GM21360 (cell line): ENCODE data around the gene FERMT2.

ENCODE experiments used
- ATAC-seq: cut with Tn5 transposase; IDR thresholded peaks from one replicate; pipeline ENCODE4 v1.9.1; 2021; ENCODE audit warnings: mild to moderate bottlenecking, moderate library complexity; ENCODE audit not compliant: unreplicated experiment

FERMT2 gene

DNA sequence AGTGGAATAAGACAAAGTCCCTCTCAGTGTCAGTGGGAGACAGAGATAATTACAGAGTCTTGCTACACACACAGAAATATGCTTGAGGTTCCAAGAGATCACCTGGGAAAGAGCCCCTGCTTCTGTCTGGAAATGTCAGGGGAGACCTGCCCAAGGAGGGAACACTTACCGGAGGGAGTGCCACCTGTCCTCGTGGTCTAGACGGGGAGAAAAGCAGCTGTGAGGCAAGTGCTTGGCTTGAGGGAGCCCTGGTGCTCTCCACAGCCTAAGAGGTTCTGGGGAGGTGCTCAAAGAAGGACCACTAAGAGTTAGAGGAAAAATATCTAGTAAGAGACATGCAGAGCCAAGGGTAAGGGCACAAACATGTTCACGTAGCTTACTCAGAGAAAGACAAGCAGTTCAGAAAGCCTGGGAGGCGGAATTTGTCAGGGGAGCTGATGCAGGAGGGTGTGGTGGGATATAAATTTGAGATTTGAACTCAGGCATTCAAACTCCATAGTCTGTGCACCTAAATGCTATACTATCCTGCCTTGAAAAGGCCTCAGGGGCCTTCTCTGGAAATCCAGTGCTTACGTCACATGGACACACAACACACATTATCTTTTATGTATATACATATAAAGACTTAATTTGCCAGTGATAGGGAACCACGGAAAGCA, 121.2 kb downstream of the FERMT2 start:
- ATAC-seq, result no peak

DNA sequence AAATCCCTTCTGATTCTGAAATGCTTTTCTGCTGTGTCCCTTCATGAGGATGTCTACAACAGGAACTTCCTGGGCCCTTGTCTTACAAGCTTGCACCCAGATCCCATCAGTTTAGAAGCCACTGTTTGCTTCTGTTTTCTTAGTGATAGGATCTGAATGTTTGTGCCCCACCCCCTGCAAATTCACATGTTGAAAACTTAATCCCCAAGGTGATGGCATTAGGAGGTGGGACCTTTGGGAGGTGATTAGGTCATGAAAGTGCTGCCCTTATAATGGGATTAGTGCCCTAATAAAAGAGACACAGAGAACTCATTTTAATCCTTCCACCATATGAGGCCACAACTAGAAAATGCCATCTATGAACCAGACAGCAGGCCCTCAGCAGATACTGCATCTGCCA, 123.4 kb downstream of the FERMT2 start:
- ATAC-seq, result no peak

DNA sequence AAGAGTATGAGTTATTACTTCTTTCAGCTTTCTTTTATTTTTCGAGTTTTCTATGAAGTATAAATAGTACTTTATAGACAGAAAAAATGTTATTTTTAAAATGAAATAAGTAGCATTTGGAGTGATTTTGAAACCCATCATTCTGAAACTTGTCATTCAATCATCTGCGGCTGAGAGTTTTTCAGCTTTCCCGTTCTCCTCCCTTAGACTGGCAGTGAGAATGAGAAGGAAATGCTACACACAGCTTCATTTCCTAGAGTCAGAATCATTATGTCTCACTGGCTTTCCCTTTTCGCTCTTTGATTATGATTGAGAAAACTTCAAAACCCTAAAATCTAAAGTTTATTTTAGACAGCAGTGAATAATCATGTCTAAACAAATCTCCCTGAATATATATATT, 125.8 kb downstream of the FERMT2 start:
- ATAC-seq, result no peak

DNA sequence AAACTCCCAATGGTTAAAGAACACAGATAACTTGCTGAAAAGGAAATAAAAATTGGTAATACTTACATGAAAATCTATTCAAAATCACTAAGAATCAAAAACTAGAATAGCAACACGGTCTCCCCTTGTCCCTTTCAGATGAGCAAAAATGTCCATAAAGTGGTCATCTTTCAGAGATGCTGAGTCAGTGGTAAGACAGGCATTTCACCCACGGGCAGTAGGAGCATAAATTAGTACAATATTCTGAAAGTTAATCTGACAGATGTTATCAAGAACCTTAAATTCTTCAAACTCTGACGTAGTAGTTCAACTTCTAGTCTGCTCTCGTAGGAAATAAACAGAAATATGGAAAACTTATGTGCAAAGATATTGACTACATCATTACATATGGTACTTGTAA, 126.4 kb downstream of the FERMT2 start:
- ATAC-seq, result no peak

DNA sequence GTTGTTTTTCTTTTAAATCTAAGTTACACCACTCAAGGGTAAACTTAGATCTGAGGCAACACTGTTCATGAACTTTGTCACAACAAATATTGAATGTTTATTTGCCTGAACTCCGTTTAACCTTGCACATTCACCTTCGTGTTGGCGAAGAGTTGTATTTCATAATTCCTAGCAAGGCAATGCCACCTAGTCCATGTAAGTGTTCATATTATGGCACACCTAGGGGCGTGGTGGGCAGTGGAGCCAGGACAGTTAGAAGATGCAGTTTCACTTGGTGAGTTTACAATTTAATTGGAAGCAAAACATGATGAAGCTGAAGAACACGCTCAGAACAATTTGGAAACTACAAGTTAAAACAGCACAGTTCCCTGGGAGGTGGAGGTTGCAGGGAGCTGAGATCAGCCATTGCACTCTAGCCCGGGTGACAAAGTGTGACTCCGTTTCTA, 129.0 kb downstream of the FERMT2 start:
- no peak for ATAC-seq

DNA sequence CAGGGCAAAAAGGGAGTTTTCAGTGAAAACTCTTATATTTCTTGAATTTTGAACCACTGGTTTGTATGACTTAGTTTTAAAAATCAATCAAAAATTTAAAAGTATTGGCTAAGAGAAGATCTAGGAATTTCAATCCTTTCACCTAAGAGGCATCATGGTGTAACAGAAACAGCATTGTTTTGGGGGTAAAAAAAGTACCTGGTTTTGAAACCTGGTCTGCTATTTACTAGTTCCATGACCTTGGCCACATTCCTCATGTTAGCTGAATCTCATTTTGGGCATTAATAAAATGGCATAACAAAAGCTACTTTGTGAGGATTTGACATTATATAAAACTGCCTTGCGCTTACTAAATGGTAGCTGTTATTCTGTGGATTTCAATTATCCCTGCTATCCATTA, 142.7 kb downstream of the FERMT2 start:
- no peak for ATAC-seq
